Subcutaneous abdominal adipose tissue (tissue), 5 donors: ENCODE results near the gene FAM240A.

Experiments used
- H3K27ac ChIP-seq: one replicate; pipeline ENCODE4 v1.7.0; 2013; ENCODE audit warnings: low read depth, mild to moderate bottlenecking, inconsistent platforms, low read length, moderate library complexity
- H3K27me3 ChIP-seq, 5 donors: one replicate each; pipeline ENCODE4 v1.7.0; 2013; ENCODE audit warnings: low read length in 5 of 5, inconsistent platforms in 1 of 5; ENCODE audit not compliant: control insufficient read depth in 5 of 5, insufficient read depth in 4 of 5
- H3K36me3 ChIP-seq, 5 donors: one replicate each; pipeline ENCODE4 v1.7.0; 2013; ENCODE audit warnings: low read length in 5 of 5; ENCODE audit not compliant: control insufficient read depth in 5 of 5, insufficient read depth in 5 of 5
- H3K4me1 ChIP-seq, 5 donors: one replicate each; pipeline ENCODE4 v1.7.0; 2013; ENCODE audit warnings: low read length in 5 of 5, mild to moderate bottlenecking in 3 of 5, moderate library complexity in 1 of 5; ENCODE audit not compliant: control insufficient read depth in 5 of 5, insufficient read depth in 5 of 5
- H3K4me3 ChIP-seq, 5 donors: one replicate each; pipeline ENCODE4 v1.7.0; 2013; ENCODE audit warnings: low read length in 5 of 5, low read depth in 1 of 5
- H3K9ac ChIP-seq, 5 donors: one replicate each; pipeline ENCODE4 v1.7.0; 2013; ENCODE audit warnings: low read length in 5 of 5, mild to moderate bottlenecking in 4 of 5, moderate library complexity in 3 of 5
- H3K9me3 ChIP-seq, 5 donors: one replicate each; pipeline ENCODE4 v1.7.0; 2013; ENCODE audit warnings: low read length in 5 of 5; ENCODE audit not compliant: control insufficient read depth in 5 of 5
- donor health status: healthy.
- donor health status: healthy.
- donor health status: healthy.
- donor health status: healthy.
- donor health status: healthy.

Gene FAM240A

GRCh38 chr3:46660543-46661523 lies 48.5 kb downstream of the FAM240A start:
- Histone ChIP-seq H3K4me1 (peaks cover 6 to 35% (median 31%) of the 10 kb centered on the region in 5 donors), H3K9me3 (no peaks in the 10 kb centered on the region), H3K4me3 (no peak overlapping the region), H3K36me3 (no peaks in the 10 kb centered on the region), H3K27me3 (peaks cover 0 to 4% (median 0%) of the 10 kb centered on the region in 5 donors), H3K9ac (no peak overlapping the region), H3K27ac (no peak overlapping the region)

GRCh38 chr3:46661776-46662766 lies 49.7 kb downstream of the FAM240A start:
- Histone ChIP-seq H3K9me3 (no peaks in the 10 kb centered on the region), H3K4me1 (peaks cover 6 to 35% (median 31%) of the 10 kb centered on the region in 5 donors), H3K27ac (no peak overlapping the region), H3K9ac (no peak overlapping the region), H3K36me3 (no peaks in the 10 kb centered on the region), H3K4me3 (no peak overlapping the region), H3K27me3 (peaks cover 0 to 4% (median 0%) of the 10 kb centered on the region in 5 donors)

- no peak overlapping the region for H3K9ac ChIP-seq
- H3K36me3 ChIP-seq = no peaks in the 10 kb centered on the region
- H3K9me3 ChIP-seq = no peaks in the 10 kb centered on the region
- peaks cover 0 to 4% (median 0%) of the 10 kb centered on the region in 5 donors for H3K27me3 ChIP-seq
- H3K4me1 ChIP-seq = peaks cover 6 to 35% (median 31%) of the 10 kb centered on the region in 5 donors
- no peak overlapping the region for H3K4me3 ChIP-seq
- H3K27ac ChIP-seq = no peak overlapping the region
Measured at GRCh38 chr3:46662771-46663551, 50.6 kb downstream of the FAM240A start.

GRCh38 chr3:46663591-46664135 lies 51.3 kb downstream of the FAM240A start:
- peaks cover 6 to 35% (median 31%) of the 10 kb centered on the region in 5 donors for H3K4me1 ChIP-seq

GRCh38 chr3:46664188-46664970 lies 52.1 kb downstream of the FAM240A start:
- peaks cover 0 to 4% (median 0%) of the 10 kb centered on the region in 5 donors for H3K27me3 ChIP-seq
- no peaks in the 10 kb centered on the region for H3K9me3 ChIP-seq
- no peak overlapping the region for H3K9ac ChIP-seq
- no peak overlapping the region for H3K27ac ChIP-seq
- H3K4me1 ChIP-seq = peaks cover 6 to 35% (median 31%) of the 10 kb centered on the region in 5 donors
- no peaks in the 10 kb centered on the region for H3K36me3 ChIP-seq
- no peak overlapping the region for H3K4me3 ChIP-seq

More at GRCh38 chr3:46663591-46664135, 51.3 kb downstream of the FAM240A start:
- Histone ChIP-seq H3K27me3 (peaks cover 0 to 4% (median 0%) of the 10 kb centered on the region in 5 donors), H3K9me3 (no peaks in the 10 kb centered on the region), H3K9ac (no peak overlapping the region), H3K36me3 (no peaks in the 10 kb centered on the region), H3K27ac (no peak overlapping the region), H3K4me3 (no peak overlapping the region)

GRCh38 chr3:46664971-46665762 lies 52.8 kb downstream of the FAM240A start:
- H3K27ac ChIP-seq = no peak overlapping the region
- H3K4me3 ChIP-seq = no peak overlapping the region
- peaks cover 0 to 4% (median 0%) of the 10 kb centered on the region in 5 donors for H3K27me3 ChIP-seq
- no peaks in the 10 kb centered on the region for H3K9me3 ChIP-seq
- H3K36me3 ChIP-seq = no peaks in the 10 kb centered on the region
- H3K9ac ChIP-seq = no peak overlapping the region
- H3K4me1 ChIP-seq = peaks cover 6 to 32% (median 25%) of the 10 kb centered on the region in 5 donors

GRCh38 chr3:46665763-46666452 lies 53.6 kb downstream of the FAM240A start:
- no peak overlapping the region for H3K9ac ChIP-seq
- H3K4me3 ChIP-seq = no peak overlapping the region
- H3K27ac ChIP-seq = no peak overlapping the region
- H3K9me3 ChIP-seq = no peaks in the 10 kb centered on the region
- peaks cover 0 to 4% (median 0%) of the 10 kb centered on the region in 5 donors for H3K27me3 ChIP-seq
- H3K36me3 ChIP-seq = peaks cover 0 to 5% (median 0%) of the 10 kb centered on the region in 5 donors
- peaks cover 3 to 25% (median 18%) of the 10 kb centered on the region in 5 donors for H3K4me1 ChIP-seq

- peaks cover 0 to 10% (median 4%) of the 10 kb centered on the region in 5 donors for H3K36me3 ChIP-seq
- no peak overlapping the region for H3K4me3 ChIP-seq
- H3K9ac ChIP-seq = no peak overlapping the region
- H3K27ac ChIP-seq = no peak overlapping the region
- peaks cover 2 to 21% (median 13%) of the 10 kb centered on the region in 5 donors for H3K4me1 ChIP-seq
- H3K9me3 ChIP-seq = no peaks in the 10 kb centered on the region
- H3K27me3 ChIP-seq = peaks cover 0 to 4% (median 0%) of the 10 kb centered on the region in 5 donors
Measured at GRCh38 chr3:46666453-46666845, 54.1 kb downstream of the FAM240A start.
